Measurements from ENCODE around the gene ZFHX2.

ZFHX2 gene

DNA sequence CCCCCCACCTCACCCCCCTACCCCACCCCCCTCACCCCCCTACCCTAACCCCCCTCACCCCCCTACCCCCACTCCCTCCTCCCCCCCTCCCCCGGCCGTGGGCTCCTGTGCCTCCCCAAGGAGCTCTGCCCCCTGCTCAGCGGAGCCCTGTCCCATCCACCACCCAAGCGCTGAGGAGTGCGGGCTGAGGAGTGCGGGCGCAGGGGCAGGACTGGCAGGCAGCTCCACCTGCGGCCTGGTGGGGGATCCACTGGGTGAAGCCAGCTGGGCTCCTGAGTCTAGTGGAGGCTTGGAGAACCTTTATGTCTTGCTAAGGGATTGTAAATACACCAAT lies 29.4 kb upstream of the ZFHX2 start:
- Histone ChIP-seq H3K4me2 (ENCODE audit: low read length) (no peak overlapping the region), H3K9me3 (replicated peaks; ENCODE audit: low read length) (no peaks in the 10 kb centered on the region), H3K4me1 (ENCODE audit: control insufficient read depth, insufficient read depth, low read length) (no peaks in the 10 kb centered on the region), H3K9ac (ENCODE audit: low read depth, low read length) (no peak overlapping the region), H3K4me3 (ENCODE audit: low read length) (no peak overlapping the region), H3K36me3 (ENCODE audit: insufficient read depth, low read length) (no peaks in the 10 kb centered on the region), H3K27me3 (ENCODE audit: control insufficient read depth, insufficient read depth, low read length) (peaks cover 55% of the 10 kb centered on the region)

DNA sequence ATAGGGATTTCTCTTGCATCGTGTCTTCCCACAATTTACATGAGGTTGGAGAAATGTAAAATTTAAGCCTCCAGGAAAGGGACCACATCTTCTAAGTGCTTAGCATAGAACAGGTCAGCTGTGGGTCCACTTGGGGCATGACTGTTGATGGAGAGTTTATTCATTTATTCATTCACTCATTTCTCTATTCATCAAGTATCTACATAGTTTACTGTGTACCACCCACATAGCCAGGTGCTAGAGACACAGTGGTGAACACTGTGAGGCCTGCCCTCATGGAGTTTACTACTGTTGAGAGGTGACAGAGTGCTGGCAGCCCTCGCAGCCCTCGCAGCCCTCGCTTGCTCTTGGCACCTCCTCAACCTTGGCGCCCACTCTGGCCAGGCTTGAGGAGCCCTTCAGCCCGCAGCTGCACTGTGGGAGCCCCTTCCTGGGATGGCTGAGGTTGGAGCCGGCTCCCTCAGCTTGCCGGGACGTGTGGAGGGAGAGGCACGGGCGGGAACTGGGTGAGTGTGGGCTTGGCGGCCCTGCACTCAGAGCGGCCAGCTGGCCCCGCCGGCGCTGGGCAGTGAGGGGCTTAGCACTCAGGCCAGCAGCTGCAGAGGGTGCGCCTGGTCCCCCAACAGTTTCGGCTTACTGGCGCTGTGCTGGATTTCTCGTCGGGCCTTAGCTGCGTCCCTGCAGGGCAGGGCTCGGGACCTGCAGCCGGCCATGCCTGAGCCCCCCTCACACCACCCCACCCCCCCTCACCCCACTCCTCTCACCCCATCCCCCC lies 28.8 kb upstream of the ZFHX2 start:
- Histone ChIP-seq H3K4me3 (ENCODE audit: low read length) (no peak overlapping the region), H3K27me3 (ENCODE audit: control insufficient read depth, insufficient read depth, low read length) (peaks cover 61% of the 10 kb centered on the region)

DNA sequence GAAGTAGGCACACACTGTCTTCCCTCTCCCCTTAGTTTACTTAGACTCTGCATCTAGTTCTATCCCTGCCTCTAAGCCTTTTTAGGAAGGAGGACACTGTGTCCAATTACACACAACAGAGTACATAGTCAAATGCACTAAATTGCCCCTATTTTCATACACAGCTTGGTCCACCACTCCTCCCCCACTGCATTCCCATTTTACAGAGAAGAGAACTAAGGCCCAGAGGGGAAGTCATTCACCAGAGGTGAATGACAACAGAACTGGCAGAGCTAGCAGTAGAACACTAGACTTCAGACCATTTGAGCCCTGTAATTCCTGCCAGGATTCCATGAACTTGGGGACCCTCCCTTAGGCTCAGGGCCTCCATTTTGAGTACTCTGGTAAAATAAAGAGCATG lies 28.2 kb upstream of the ZFHX2 start:
- Histone ChIP-seq H3K9me3 (replicated peaks; ENCODE audit: low read length) (no peaks in the 10 kb centered on the region), H3K27me3 (ENCODE audit: control insufficient read depth, insufficient read depth, low read length) (peaks cover 67% of the 10 kb centered on the region), H3K9ac (ENCODE audit: low read depth, low read length) (no peak overlapping the region)

More for the DNA sequence above, 28.8 kb upstream of the ZFHX2 start:
- no peaks in the 10 kb centered on the region for H3K9me3 ChIP-seq (replicated peaks; ENCODE audit: low read length)
- H3K4me1 ChIP-seq (ENCODE audit: control insufficient read depth, insufficient read depth, low read length), result no peaks in the 10 kb centered on the region
- no peak overlapping the region for H3K9ac ChIP-seq (ENCODE audit: low read depth, low read length)
- no peak overlapping the region for H3K4me2 ChIP-seq (ENCODE audit: low read length)
- no peaks in the 10 kb centered on the region for H3K36me3 ChIP-seq (ENCODE audit: insufficient read depth, low read length)

DNA sequence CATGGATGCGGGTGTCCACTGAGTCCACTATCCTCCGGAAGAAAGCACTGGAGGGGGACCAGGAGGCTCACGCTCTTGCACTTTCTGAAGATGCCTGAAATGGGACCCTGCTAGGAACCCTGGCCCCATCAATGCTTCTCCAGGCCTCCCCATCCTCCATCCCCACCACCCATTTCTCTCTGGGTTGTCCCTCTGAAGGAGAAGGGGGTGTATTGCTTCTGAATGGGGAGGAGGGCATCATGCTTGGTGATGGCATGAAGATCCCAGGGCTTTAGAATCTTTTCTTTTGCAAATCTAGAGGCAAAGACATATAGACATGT lies 27.7 kb upstream of the ZFHX2 start:
- H3K36me3 ChIP-seq (ENCODE audit: insufficient read depth, low read length), result no peaks in the 10 kb centered on the region
- peaks cover 68% of the 10 kb centered on the region for H3K27me3 ChIP-seq (ENCODE audit: control insufficient read depth, insufficient read depth, low read length)
- no peaks in the 10 kb centered on the region for H3K9me3 ChIP-seq (replicated peaks; ENCODE audit: low read length)
- no peak overlapping the region for H3K4me3 ChIP-seq (ENCODE audit: low read length)
- no peaks in the 10 kb centered on the region for H3K4me1 ChIP-seq (ENCODE audit: control insufficient read depth, insufficient read depth, low read length)
- no peak overlapping the region for H3K9ac ChIP-seq (ENCODE audit: low read depth, low read length)
- no peak overlapping the region for H3K4me2 ChIP-seq (ENCODE audit: low read length)

More for the DNA sequence above, 28.2 kb upstream of the ZFHX2 start:
- H3K4me2 ChIP-seq (ENCODE audit: low read length), result no peak overlapping the region
- H3K4me3 ChIP-seq (ENCODE audit: low read length), result no peak overlapping the region
- no peaks in the 10 kb centered on the region for H3K36me3 ChIP-seq (ENCODE audit: insufficient read depth, low read length)
- H3K4me1 ChIP-seq (ENCODE audit: control insufficient read depth, insufficient read depth, low read length), result no peaks in the 10 kb centered on the region

DNA sequence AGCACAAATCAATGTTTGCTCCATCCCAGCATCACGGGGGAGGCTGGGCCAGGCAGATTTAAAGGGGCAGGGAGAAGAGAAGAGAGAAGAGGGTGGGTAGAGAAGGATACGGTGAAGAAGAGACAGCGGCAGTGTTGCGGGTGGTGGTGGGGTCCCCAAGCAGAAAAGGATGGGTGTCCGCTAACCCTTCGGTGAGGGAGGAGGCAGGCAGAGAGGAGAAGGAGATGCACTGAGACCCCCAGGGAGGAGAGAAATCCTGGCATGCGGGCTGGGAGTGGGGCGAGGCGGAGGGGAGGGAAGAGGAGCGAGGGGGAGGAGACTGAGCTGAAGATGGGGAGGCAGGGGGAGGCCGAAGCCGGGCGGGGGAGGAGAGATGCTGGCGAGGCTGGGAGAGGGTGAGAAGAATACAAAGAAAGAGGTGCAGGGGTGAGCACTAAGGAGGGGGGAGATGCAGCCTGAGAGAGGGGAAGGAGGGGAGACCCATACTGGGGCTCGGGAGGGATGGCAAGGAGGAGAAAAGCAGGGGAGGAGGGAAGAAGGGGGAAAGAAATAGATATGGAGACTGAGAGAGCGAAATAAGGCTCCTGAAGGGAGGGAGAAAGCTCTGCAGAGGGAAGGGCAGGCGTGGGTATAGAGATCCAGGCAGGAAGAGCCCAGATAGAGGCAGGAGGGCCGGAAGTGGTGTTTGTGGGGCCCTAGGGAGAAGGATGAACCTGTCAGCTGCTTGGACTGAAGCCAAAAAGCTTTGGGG lies 27.2 kb upstream of the ZFHX2 start, which contains the start of gene JPH4:
Gene JPH4, minus strand, starts transcription at position 231 of the 751 bp plus-strand sequence. CDS start 1,337 bp downstream, outside the sequence.
- no peaks in the 10 kb centered on the region for H3K36me3 ChIP-seq (ENCODE audit: insufficient read depth, low read length)
- no peak within 1 kb of the TSS for H3K9ac ChIP-seq (ENCODE audit: low read depth, low read length)
- H3K27me3 ChIP-seq (ENCODE audit: control insufficient read depth, insufficient read depth, low read length), result peaks cover 71% of the 10 kb centered on the region
- H3K4me2 ChIP-seq (ENCODE audit: low read length), result no peak within 1 kb of the TSS
- no peaks in the 10 kb centered on the region for H3K9me3 ChIP-seq (replicated peaks; ENCODE audit: low read length)
- no peak within 1 kb of the TSS for H3K4me3 ChIP-seq (ENCODE audit: low read length)
- no peaks in the 10 kb centered on the region for H3K4me1 ChIP-seq (ENCODE audit: control insufficient read depth, insufficient read depth, low read length)

DNA sequence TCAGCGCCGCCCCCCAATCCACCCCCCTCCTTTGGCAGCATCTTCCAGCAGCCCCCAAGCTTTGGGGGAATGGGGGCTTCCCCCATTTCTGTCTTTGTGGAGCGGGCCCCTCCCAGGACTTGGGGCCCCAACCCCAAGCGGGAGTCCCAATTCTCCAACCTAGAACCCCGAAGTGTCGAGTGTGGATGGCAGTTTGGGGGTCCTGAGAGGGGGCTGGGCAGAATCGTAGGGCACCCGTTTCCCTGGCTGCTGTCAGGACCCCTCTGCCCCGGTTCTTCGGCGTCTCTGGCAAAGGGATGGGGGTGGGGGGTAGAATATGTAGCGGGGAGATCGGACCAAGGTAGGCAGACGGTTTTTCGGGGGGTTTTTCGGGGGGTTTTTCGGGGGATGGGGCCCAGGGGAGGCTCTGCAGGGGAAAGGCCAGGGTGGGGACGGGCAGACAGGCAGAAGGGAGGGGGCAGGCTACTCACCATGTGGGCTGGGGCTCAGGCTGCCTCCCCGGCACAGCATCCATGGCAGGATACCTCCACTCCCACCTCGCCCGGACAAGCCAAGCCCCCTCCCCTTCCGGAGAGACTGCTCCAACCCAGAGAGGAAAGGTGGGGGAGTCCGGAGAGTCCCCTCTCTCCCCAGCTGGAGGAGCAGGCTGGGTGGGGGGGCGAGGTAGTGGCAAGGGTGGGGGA lies 26.3 kb upstream of the ZFHX2 start:
- Histone ChIP-seq H3K36me3 (ENCODE audit: insufficient read depth, low read length) (no peaks in the 10 kb centered on the region), H3K4me3 (ENCODE audit: low read length) (no peak overlapping the region), H3K9ac (ENCODE audit: low read depth, low read length) (no peak overlapping the region), H3K9me3 (replicated peaks; ENCODE audit: low read length) (no peaks in the 10 kb centered on the region), H3K4me2 (ENCODE audit: low read length) (no peak overlapping the region), H3K27me3 (ENCODE audit: control insufficient read depth, insufficient read depth, low read length) (peaks cover 80% of the 10 kb centered on the region), H3K4me1 (ENCODE audit: control insufficient read depth, insufficient read depth, low read length) (no peaks in the 10 kb centered on the region)

DNA sequence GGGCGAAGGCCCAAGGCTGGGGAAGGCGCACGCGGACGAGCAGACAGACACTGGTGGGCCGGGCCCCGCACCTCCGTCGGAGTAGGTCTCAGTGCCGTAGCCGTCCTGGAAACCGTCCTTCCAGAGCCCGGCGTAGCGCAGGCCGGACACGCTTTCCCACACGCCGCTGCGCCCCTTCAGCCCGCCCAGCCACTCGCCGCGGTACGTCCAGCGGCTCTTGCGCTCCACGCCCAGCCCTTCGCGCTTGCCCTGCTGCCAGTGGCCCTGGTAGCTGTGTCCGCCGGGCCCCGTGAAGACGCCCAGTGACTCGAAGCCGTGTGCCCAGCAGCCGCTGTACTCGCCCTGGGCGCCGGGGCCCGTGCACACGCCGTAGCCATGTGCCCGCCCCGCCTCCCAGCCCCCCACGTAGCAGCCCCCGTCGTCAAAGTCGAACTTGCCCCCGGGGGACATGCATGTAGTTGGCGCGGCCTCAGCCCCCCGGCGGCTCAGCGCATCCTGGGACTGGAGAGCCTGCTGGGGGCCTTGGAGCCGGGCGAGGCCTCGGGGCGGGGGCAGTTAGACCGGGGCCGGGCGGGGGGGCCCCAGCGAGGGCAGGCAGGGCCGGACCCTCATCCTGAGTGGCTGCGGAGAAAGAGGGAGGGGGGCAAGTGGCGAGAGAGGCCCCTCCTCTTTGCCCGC lies 25.6 kb upstream of the ZFHX2 start:
- Histone ChIP-seq H3K9ac (ENCODE audit: low read depth, low read length) (no peak overlapping the region), H3K9me3 (replicated peaks; ENCODE audit: low read length) (no peaks in the 10 kb centered on the region), H3K36me3 (ENCODE audit: insufficient read depth, low read length) (no peaks in the 10 kb centered on the region), H3K4me3 (ENCODE audit: low read length) (no peak overlapping the region), H3K4me2 (ENCODE audit: low read length) (no peak overlapping the region), H3K4me1 (ENCODE audit: control insufficient read depth, insufficient read depth, low read length) (no peaks in the 10 kb centered on the region), H3K27me3 (ENCODE audit: control insufficient read depth, insufficient read depth, low read length) (peaks cover 80% of the 10 kb centered on the region)

DNA sequence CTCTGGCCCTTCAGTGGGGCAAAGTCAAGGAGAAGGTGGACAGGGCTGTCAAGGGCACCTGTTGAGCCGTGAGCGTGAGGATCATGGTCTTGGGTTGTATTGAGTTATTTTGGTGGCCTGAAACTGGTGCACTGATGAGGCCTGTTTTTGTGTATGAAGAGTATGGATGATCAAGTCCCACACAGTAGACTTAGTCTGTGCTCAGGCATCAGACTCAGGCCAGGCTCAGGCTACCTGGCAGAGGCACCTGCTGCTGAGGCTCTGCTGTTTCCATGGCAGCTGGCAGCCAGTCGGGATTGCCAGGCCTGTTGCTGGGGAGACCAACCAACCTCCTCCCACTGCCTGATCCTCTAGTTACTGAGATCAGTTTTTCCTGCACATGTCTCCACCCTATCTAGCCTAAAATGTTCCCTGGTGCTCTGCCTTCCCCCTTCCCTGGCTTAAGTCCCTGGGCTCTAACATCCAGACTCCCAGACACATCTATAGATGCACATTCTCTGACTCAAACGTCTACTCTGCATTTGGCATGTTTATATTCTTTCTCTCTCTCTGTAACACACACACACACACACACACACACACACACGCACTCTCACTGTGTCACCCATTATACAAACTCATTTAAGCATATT lies 21.9 kb upstream of the ZFHX2 start:
- H3K4me1 ChIP-seq (ENCODE audit: control insufficient read depth, insufficient read depth, low read length), result no peaks in the 10 kb centered on the region
- H3K27me3 ChIP-seq (ENCODE audit: control insufficient read depth, insufficient read depth, low read length), result peaks cover 58% of the 10 kb centered on the region

DNA sequence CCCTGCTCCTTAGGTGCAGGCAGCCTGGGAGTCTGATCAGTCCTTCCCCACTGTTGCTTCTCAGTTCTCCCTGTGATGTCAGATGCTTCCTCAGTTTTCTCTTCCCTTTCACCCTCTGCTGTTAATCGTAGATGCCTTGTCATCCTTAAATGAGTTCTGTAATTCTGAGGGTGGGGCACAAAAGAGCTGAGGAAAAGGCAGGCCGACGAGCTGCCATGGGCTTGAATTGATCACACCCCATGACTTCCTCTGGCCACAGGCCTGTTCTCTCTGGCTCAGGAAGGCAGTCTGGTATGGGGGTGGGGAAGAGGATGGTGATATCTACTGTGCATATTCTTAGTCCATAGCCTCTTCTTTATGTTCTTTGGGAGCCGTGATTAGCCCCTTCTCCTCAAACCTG lies 21.3 kb upstream of the ZFHX2 start:
- H3K27me3 ChIP-seq (ENCODE audit: control insufficient read depth, insufficient read depth, low read length), result peaks cover 53% of the 10 kb centered on the region
- no peak overlapping the region for H3K4me3 ChIP-seq (ENCODE audit: low read length)
- H3K9ac ChIP-seq (ENCODE audit: low read depth, low read length), result no peak overlapping the region
- peaks cover under 1% of the 10 kb centered on the region for H3K4me1 ChIP-seq (ENCODE audit: control insufficient read depth, insufficient read depth, low read length)
- H3K9me3 ChIP-seq (replicated peaks; ENCODE audit: low read length), result no peaks in the 10 kb centered on the region
- no peaks in the 10 kb centered on the region for H3K36me3 ChIP-seq (ENCODE audit: insufficient read depth, low read length)
- H3K4me2 ChIP-seq (ENCODE audit: low read length), result no peak overlapping the region

More for the DNA sequence above, 21.9 kb upstream of the ZFHX2 start:
- Histone ChIP-seq H3K9me3 (replicated peaks; ENCODE audit: low read length) (no peaks in the 10 kb centered on the region), H3K9ac (ENCODE audit: low read depth, low read length) (no peak overlapping the region), H3K4me2 (ENCODE audit: low read length) (no peak overlapping the region), H3K4me3 (ENCODE audit: low read length) (no peak overlapping the region), H3K36me3 (ENCODE audit: insufficient read depth, low read length) (no peaks in the 10 kb centered on the region)

DNA sequence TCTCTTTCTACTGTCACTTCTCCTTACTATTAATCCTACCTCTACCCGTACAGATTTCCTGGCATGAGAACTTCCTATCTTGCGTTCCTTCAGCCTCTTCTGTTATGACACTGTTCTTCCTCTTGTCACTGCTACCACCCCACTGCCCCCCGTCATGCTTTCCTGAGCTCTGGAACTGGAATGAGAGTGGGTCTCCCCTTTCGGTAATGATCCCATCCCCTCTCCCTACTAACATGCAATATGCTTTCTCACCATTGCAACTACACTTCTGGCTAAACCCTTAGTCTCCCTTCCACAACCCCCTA lies 20.9 kb upstream of the ZFHX2 start:
- Histone ChIP-seq H3K27me3 (ENCODE audit: control insufficient read depth, insufficient read depth, low read length) (peaks cover 50% of the 10 kb centered on the region), H3K9ac (ENCODE audit: low read depth, low read length) (no peak overlapping the region), H3K4me1 (ENCODE audit: control insufficient read depth, insufficient read depth, low read length) (peaks cover 4% of the 10 kb centered on the region), H3K9me3 (replicated peaks; ENCODE audit: low read length) (no peaks in the 10 kb centered on the region), H3K36me3 (ENCODE audit: insufficient read depth, low read length) (no peaks in the 10 kb centered on the region), H3K4me3 (ENCODE audit: low read length) (no peak overlapping the region), H3K4me2 (ENCODE audit: low read length) (no peak overlapping the region)

Measured in skeletal muscle satellite cell (primary cell).